A673 (cell line): Measurements from ENCODE around the gene FAM229A. TPM values are rescaled to one million over a fixed set of nuclear protein-coding genes. Genes with fewer than 3 reads are reported as not detected.

Experiments
- BruUV-seq: library from RNA; stranded (reverse); fragments of 400-500 nt; replicated peaks from 2 replicates; lab custom pipeline; 2021; lab: Mats Ljungman, UMichigan
- CTCF ChIA-PET: fragments of 300-600 bp; sonication (Branson Sonifier 250); formaldehyde crosslinking; loops from one replicate; lab custom pipeline; 2022; ENCODE audit warnings: antibody characterized with exemption; lab: Charles Lee
- POLR2A ChIA-PET: fragments of 300-600 bp; sonication (Branson Sonifier 250); formaldehyde crosslinking; loops from one replicate; lab custom pipeline; 2022; ENCODE audit warnings: antibody characterized with exemption; ENCODE audit not compliant: low non-redundant PET; lab: Charles Lee
- DNase-seq: peaks from one replicate; pipeline ENCODE4 v3.0.0-alpha.2; 2015; ENCODE audit warnings: low spot score
- H3K27ac ChIP-seq: fragments of 200-600 bp; sonication (generic); 2 replicates; pipeline ENCODE4 v1.5.1; 2016; ENCODE audit warnings: mixed run types, low read depth, mild to moderate bottlenecking, mixed read lengths, antibody characterized with exemption, low read length; ENCODE audit not compliant: poor library complexity, severe bottlenecking
- H3K27me3 ChIP-seq: fragments of 200-600 bp; sonication (generic); replicated peaks from 2 replicates; pipeline ENCODE4 v1.6.1; 2017; ENCODE audit warnings: mixed run types, low read depth, mild to moderate bottlenecking, mixed read lengths, antibody characterized with exemption, low read length; ENCODE audit not compliant: insufficient read depth, poor library complexity
- H3K36me3 ChIP-seq: fragments of 200-600 bp; sonication (generic); 2 replicates; pipeline ENCODE4 v1.6.1; 2016; ENCODE audit warnings: mixed run types, mild to moderate bottlenecking, mixed read lengths, antibody characterized with exemption, low read length; ENCODE audit not compliant: insufficient read depth, poor library complexity, severe bottlenecking
- H3K4me1 ChIP-seq: fragments of 200-600 bp; sonication (generic); 2 replicates; pipeline ENCODE4 v1.6.1; 2017; ENCODE audit warnings: mixed run types, mild to moderate bottlenecking, mixed read lengths, antibody characterized with exemption, low read length; ENCODE audit not compliant: insufficient read depth, poor library complexity, severe bottlenecking
- H3K4me3 ChIP-seq: fragments of 200-600 bp; sonication (generic); 2 replicates; pipeline ENCODE4 v1.5.1; 2016; ENCODE audit warnings: low read depth, mixed run types, mild to moderate bottlenecking, mixed read lengths, low read length; ENCODE audit not compliant: poor library complexity, severe bottlenecking
- H3K9me3 ChIP-seq: fragments of 200-600 bp; sonication (generic); 2 replicates; pipeline ENCODE4 v1.6.1; 2016; ENCODE audit warnings: mixed run types, low read depth, mild to moderate bottlenecking, mixed read lengths, antibody characterized with exemption, low read length; ENCODE audit not compliant: poor library complexity, severe bottlenecking
- CTCF ChIP-seq: fragments of 300-800, 200-600 bp; sonication (generic); conservative IDR thresholded peaks from 2 replicates; pipeline ENCODE4 v1.5.1; 2017; ENCODE audit warnings: low read depth, mild to moderate bottlenecking, antibody characterized with exemption, low read length, moderate library complexity, mixed read lengths
- EZH2 ChIP-seq: fragments of 200-600 bp; sonication (generic); IDR thresholded peaks from 2 replicates; pipeline ENCODE4 v1.6.1; 2017; ENCODE audit warnings: borderline replicate concordance, low read depth, mild to moderate bottlenecking, mixed read lengths, antibody characterized with exemption, low read length; ENCODE audit not compliant: poor library complexity, severe bottlenecking
- intact Hi-C: fragments of 100-400 bp; cut with micrococcal nuclease; formaldehyde crosslinking; loops from one replicate; pipeline ENCODE4 v1.10.0; 2022; ENCODE audit not compliant: unreplicated experiment
- total RNA-seq: library from RNA; stranded (reverse); gene quantifications from 2 replicates; pipeline ENCODE4 v1.2.3, GENCODE V29; 2021

The FAM229A gene
- total RNA-seq, 1 experiment from 2014 or later: 4.7 TPM

GRCh38 chr1:32316903-32317277, 45.4 kb downstream of the FAM229A start:
- no TSS peak for BruUV-seq
- Histone ChIP-seq H3K27me3 (no peaks in the 10 kb centered on the region), H3K4me1 (peaks cover 2% of the 10 kb centered on the region), H3K27ac (no peak overlapping the region), H3K36me3 (peaks cover 45% of the 10 kb centered on the region), H3K9me3 (no peaks in the 10 kb centered on the region), H3K4me3 (no peak overlapping the region)
- no peak for DNase-seq
- CTCF ChIA-PET: no interaction called here
- no peak for TF ChIP-seq EZH2
- TF ChIP-seq CTCF: no peak
- POLR2A ChIA-PET: no interaction called here
- intact Hi-C loops: no loop called here

- H3K27ac ChIP-seq: no peak overlapping the region
- DNase-seq: peak; percentile 62
- intact Hi-C loops: no loop called here
- ChIA-PET POLR2A (no interaction called here), CTCF (no interaction called here)
- BruUV-seq: no TSS peak
- H3K36me3 ChIP-seq: peaks cover 3% of the 10 kb centered on the region
- H3K9me3 ChIP-seq: no peaks in the 10 kb centered on the region
- no peaks in the 10 kb centered on the region for H3K27me3 ChIP-seq
- TF ChIP-seq CTCF: no peak
- TF ChIP-seq EZH2: no peak
- H3K4me1 ChIP-seq: peaks cover 7% of the 10 kb centered on the region
- H3K4me3 ChIP-seq: no peak overlapping the region
These were observed 50.4 kb downstream of the FAM229A start for GRCh38 chr1:32311709-32312393.

Other genes with a start within 250 kb of the FAM229A start
- 62.3 and 62.7 TPM in 2 replicates for gene TXLNA, start 182.8 kb downstream of the FAM229A start, total RNA-seq
- 15.6 and 22.4 TPM in 2 replicates for gene CCDC28B, start 161.9 kb downstream of the FAM229A start, total RNA-seq
- gene IQCC, start 156.8 kb downstream of the FAM229A start, total RNA-seq: 7.2 and 7.9 TPM in 2 replicates
- gene DCDC2B, start 153.4 kb downstream of the FAM229A start, total RNA-seq: not detected in 2 replicates
- 15.4 TPM in 2 replicates for gene TMEM234, start 140.1 kb downstream of the FAM229A start, total RNA-seq
- 298 and 303 TPM in 2 replicates for gene EIF3I, start 140.1 kb downstream of the FAM229A start, total RNA-seq
- gene FAM167B, start 115.3 kb downstream of the FAM229A start, total RNA-seq: 0.35 TPM in 1 of 2 replicates, not detected in the other
- gene LCK, start 111.2 kb downstream of the FAM229A start, total RNA-seq: not detected in 2 replicates
- gene HDAC1, start 70.4 kb downstream of the FAM229A start, total RNA-seq: 192 and 195 TPM in 2 replicates
- 425 and 445 TPM in 2 replicates for gene MARCKSL1, start 26.3 kb downstream of the FAM229A start, total RNA-seq
- 3.9 and 4.3 TPM in 2 replicates for gene TSSK3, start 54 bp upstream of the FAM229A start, total RNA-seq
- gene BSDC1, start 32.0 kb upstream of the FAM229A start, total RNA-seq: 47.4 and 48.0 TPM in 2 replicates
- 0.06 and 0.17 TPM in 2 replicates for gene ZBTB8B, start 102.6 kb upstream of the FAM229A start, total RNA-seq
- 6.4 and 7.9 TPM in 2 replicates for gene ZBTB8A, start 176.9 kb upstream of the FAM229A start, total RNA-seq